Hindlimb muscle (tissue), 1 donor: ENCODE results near the gene COQ7. TPM values are rescaled to one million over a fixed set of nuclear protein-coding genes. Genes with fewer than 3 reads are reported as not detected.

Source experiments
- DNase-seq: peaks from one replicate; pipeline ENCODE4 v3.0.0-alpha.2; 2013
- polyA plus RNA-seq: library from polyadenylated mRNA; unstranded; fragments of 120-200 nt; gene quantifications from one replicate; pipeline ENCODE4 v1.2.1, GENCODE V29; 2013; ENCODE audit not compliant: insufficient read length

Gene COQ7
- polyA plus RNA-seq, 1 donor = 29.8 TPM

GRCh38 chr16:19113577-19114358 is 46.4 kb downstream of the COQ7 start, which contains the start of gene ITPRIPL2:
Gene ITPRIPL2, plus strand, starts transcription at chr16:19113964. Its CDS starts 498 bp downstream, at chr16:19114462.
- peak; percentile 92 for DNase-seq

DNA sequence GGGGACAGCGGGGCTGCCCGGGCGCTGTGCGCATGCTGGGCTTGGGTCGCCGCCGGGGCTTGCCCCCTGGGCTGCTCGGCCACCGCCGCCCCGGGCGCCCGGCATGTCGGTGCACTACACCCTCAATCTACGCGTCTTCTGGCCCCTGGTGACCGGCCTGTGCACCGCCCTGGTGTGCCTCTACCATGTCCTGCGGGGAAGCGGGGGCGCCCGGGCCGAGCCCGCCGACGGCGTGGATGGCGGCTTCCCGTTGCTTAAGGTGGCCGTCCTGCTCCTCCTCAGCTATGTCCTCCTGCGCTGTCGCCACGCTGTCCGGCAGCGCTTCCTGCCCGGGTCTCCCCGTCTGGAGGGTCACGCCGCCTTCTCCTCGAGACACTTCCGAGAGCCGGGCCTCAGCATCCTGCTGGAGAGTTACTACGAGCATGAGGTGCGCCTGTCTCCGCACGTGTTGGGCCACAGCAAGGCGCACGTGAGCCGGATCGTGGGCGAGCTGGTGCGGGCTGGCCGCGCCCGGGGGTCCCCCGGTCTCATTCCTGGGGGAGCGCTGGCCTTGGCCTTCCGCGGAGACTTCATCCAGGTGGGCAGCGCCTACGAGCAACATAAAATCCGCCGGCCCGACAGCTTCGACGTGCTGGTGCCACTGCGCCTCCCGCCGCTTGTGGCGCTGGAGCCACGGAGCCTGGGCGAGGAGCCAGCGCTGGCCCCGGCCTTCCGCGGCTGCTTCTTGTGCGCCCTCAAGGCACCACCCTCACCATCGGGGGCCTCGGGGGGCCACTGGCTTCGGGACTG is 47.1 kb downstream of the COQ7 start:
- DNase-seq = peak; percentile 80

GRCh38 chr16:19115148-19116021 is 48.0 kb downstream of the COQ7 start:
- DNase-seq = no peak

DNA sequence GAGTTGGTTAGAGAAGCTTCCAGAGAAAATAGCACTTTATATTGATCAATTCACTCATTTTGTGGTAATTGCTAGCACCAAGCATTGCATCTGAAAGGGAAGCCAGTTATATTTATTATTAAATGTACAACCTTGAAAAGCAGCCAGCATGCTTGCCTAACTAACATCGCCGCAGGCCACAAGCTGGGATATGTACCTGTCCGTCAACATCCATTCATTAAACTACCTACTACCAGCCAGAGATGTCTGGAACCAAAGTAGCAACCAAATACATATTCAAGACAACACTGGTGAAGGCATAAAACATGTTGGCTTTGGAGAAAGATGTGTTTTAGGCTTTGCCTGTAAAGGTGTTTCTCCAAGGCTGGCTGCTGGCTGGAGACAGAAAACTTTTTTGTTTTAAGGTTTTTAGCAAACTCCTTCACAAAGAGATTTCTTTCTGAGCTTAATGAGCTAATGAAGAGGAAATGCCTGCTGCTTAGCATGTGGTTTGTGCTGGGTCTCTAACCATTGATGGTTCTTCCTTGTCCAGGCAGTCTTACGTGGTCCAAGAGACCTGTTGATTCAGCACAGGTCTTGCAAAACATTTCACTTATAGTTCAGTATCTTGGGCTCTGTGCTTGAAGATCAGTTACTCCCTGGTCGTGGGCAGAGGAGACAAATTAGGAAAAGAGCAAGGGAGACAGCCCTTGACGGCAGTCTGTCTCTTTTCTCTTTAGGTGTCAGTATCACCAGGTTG is 49.5 kb downstream of the COQ7 start:
- DNase-seq = no peak

DNA sequence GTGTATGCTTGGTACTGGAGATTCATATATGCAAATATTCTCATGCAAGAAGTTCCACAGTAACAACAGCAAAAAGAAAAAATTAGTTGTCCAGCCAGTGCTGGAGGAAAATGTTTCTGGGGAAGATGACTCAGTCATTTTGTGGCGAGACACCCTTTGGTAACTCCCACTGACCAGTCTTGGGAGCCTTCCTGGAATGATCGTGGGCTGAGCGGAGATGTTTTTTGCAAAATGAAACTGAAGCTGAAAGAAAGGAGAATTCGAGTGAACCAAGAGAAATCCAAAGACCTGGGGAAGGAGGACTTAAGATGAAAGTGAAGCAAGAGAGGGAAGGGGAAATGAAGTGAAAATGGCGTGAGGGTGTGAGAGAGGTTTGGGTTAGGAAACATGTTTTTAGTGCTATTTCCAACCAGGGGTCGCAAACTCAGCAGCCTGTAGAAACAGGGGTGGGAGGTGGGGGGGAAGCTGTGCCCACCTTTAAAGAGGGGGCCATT is 51.6 kb downstream of the COQ7 start:
- DNase-seq = peak; percentile 65

GRCh38 chr16:19119564-19119963 is 52.1 kb downstream of the COQ7 start:
- DNase-seq = no peak

DNA sequence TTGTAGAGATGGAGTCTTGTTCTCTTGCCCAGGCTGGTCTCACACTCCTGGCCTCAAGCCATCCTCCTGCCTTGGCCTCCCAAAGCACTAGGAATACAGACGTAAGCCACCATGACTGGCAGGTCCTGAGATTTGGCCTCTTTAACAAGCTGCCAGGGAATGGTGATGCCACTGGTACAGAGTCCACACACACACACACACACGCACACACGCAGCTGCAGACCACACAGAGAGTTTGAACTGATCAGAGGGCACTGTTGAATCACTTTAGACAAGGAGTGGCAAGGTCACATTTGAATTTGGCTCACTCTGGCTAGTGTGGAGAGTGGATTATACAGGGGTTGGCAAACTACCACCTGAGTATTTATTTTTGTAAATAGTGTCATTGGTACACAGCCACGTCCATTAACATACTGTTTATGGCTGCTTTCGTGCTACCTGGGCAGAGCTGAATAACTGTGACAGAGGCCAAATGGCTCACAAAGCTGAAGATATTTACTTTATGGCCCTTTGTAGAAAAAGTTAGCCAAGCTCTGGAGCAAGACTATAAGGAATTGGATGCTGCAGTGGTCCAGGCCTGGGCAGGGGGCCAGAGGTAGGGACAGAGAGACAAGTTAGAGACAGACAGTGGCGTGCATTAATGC is 56.2 kb downstream of the COQ7 start:
- DNase-seq = no peak

DNA sequence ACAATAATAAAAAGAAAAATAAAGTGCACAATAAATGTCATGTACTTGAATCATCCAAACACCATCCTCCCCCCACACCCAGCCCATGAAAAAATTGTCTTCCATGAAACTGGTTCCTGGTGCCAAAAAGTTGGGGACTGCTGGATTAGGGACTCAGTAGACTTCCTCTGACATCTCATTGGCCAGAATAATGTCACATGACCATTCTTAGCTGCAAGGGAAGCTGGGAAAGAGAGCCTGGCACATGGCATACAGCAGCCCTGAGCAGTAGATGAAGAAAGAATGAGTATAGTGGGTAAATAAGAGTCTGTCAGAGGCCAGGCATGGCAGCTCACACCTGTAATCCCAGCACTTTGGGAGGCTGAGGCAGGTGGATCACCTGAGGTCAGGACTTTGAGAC is 58.9 kb downstream of the COQ7 start:
- no peak for DNase-seq

DNA sequence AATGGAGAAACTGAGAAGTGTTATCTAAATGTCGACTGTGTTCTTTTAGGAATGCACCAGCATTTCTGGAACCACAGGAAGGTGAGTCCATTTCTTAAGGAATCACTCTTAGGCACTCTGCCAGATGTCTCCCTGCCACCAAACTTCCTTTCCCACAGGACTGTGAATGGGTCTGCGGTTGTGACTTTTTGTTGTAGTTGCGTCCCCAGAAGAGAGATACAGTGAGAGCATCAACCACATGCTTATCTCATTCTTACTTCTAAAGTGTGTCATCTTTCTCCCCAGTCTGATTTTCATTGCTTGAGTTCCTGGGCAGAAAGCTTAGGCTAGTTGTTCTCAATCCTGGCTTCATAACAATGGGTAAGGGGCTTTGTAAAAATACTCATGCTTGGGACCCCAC is 59.8 kb downstream of the COQ7 start:
- DNase-seq = no peak

DNA sequence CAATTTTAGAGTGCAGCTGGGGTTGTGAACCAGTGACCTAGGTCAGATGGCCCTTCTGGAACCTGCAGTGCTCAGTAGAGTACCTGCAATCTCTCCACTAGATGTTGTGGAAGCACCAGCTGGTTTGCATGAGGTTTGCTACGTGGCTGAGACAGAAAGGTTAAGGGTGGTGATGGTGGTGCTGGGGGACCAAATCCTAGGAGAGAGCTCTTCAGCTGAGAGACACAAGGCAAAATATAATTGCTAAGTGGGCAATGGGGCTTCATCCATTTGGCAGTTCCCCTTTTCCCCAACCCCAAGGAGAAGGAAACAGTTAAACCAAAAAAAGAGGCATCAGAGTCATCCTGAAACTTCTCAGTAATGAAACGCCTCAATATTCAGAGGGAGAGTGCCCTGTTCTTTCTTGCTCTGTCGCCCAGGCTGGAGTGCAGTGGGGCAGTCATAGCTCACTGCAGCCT is 60.3 kb downstream of the COQ7 start:
- no peak for DNase-seq

GRCh38 chr16:19128454-19129200 is 61.2 kb downstream of the COQ7 start:
- DNase-seq = no peak

Other genes starting within 250 kb of the COQ7 start
- 48.5 TPM for gene SMG1, start 141.2 kb upstream of the COQ7 start, polyA plus RNA-seq
- 1.9 TPM for gene TMC7, start 83.7 kb upstream of the COQ7 start, polyA plus RNA-seq
- gene ITPRIPL2, start 46.4 kb downstream of the COQ7 start, polyA plus RNA-seq = 24.9 TPM
- 6.0 TPM for gene SYT17, start 100.6 kb downstream of the COQ7 start, polyA plus RNA-seq
- 0.17 TPM for gene CLEC19A, start 218.1 kb downstream of the COQ7 start, polyA plus RNA-seq